Measurements from ENCODE around the gene RAB40B. TPM values are rescaled to one million over a fixed set of nuclear protein-coding genes. Genes with fewer than 3 reads are reported as not detected.

RAB40B gene
- total RNA-seq, 1 donor from 2014 or later, result 14.6 TPM

- TF ChIP-seq, protein P1, sequence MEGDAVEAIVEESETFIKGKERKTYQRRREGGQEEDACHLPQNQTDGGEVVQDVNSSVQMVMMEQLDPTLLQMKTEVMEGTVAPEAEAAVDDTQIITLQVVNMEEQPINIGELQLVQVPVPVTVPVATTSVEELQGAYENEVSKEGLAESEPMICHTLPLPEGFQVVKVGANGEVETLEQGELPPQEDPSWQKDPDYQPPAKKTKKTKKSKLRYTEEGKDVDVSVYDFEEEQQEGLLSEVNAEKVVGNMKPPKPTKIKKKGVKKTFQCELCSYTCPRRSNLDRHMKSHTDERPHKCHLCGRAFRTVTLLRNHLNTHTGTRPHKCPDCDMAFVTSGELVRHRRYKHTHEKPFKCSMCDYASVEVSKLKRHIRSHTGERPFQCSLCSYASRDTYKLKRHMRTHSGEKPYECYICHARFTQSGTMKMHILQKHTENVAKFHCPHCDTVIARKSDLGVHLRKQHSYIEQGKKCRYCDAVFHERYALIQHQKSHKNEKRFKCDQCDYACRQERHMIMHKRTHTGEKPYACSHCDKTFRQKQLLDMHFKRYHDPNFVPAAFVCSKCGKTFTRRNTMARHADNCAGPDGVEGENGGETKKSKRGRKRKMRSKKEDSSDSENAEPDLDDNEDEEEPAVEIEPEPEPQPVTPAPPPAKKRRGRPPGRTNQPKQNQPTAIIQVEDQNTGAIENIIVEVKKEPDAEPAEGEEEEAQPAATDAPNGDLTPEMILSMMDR (IDR thresholded peaks at IDR 0.05; ENCODE audit: partially characterized antibody, unreplicated experiment), result no peak
- no peak overlapping the region for H3K27ac Mint-ChIP-seq (ENCODE audit: unreplicated experiment)
- peaks cover 10% of the 10 kb centered on the region for H3K27me3 Mint-ChIP-seq (ENCODE audit: unreplicated experiment)
- no peak overlapping the region for H3K4me3 Mint-ChIP-seq (ENCODE audit: unreplicated experiment)
- H3K9me3 Mint-ChIP-seq (ENCODE audit: unreplicated experiment), result peaks cover 13% of the 10 kb centered on the region
- H3K4me1 Mint-ChIP-seq (ENCODE audit: low read depth, unreplicated experiment), result no peaks in the 10 kb centered on the region
- no peak for DNase-seq
- H3K36me3 Mint-ChIP-seq (ENCODE audit: unreplicated experiment), result peaks cover 12% of the 10 kb centered on the region
These were observed 2.2 kb downstream of the RAB40B start for GRCh38 chr17:82696259-82696658.

DNA sequence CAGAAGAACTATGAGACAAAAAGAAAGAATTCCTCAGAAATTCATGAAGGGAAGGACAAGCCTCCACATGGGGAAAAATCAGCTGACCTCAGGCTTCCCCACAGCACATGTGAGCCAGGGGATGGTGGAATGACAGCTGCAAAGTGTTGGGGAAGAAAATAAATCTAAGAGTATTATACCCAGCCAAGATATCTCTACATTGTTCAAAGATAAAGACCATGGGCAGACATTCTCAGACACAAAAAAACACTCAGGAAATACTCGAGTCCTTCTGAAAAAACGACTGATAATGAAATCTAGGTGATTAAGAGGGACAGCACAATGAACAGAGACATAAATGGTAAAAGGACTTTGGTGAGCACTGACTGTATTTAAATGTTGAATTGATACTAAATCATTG, 3.9 kb downstream of the RAB40B start:
- Mint-ChIP-seq H3K36me3 (ENCODE audit: unreplicated experiment) (peaks cover 16% of the 10 kb centered on the region), H3K27me3 (ENCODE audit: unreplicated experiment) (peaks cover 10% of the 10 kb centered on the region), H3K4me3 (ENCODE audit: unreplicated experiment) (no peak overlapping the region), H3K9me3 (ENCODE audit: unreplicated experiment) (peaks cover 14% of the 10 kb centered on the region), H3K27ac (ENCODE audit: unreplicated experiment) (no peak overlapping the region), H3K4me1 (ENCODE audit: low read depth, unreplicated experiment) (peaks cover 2% of the 10 kb centered on the region)
- DNase-seq, result no peak
- TF ChIP-seq, protein P1 (IDR thresholded peaks at IDR 0.05; ENCODE audit: partially characterized antibody, unreplicated experiment), result no peak

DNA sequence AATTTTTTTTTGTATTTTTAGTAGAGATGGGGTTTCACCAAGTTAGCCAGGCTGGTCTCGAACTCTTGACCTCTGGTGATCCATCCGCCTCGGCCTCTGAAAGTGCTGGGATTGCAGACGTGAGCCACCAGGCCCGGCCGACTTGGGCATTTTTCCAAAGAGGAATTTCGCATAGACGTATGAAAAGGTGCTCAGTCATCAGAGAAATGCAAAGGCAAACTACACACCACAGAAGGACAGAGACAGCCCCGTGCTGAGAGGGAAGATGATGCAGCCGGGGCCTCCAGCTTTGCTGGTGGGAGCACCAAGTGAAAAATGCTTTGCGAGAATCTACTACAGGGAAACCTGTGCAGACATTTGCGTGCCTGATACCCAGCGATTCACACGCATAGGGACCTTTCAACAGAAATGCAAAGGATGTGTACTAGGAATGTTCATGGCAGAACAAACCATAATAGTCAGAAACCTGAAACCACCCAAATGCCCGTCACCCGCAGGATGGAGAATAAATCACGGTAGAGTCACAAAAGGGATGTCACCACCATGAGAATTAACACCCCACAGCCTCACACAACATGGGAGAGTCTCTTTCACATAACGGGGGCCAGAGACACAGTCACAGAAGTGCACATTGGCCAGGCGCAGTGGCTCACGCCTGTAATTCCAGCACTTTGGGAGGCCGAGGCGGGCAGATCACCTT, 5.2 kb downstream of the RAB40B start:
- H3K36me3 Mint-ChIP-seq (ENCODE audit: unreplicated experiment), result peaks cover 16% of the 10 kb centered on the region
- DNase-seq, result no peak
- peaks cover 10% of the 10 kb centered on the region for H3K9me3 Mint-ChIP-seq (ENCODE audit: unreplicated experiment)
- no peak overlapping the region for H3K4me3 Mint-ChIP-seq (ENCODE audit: unreplicated experiment)
- H3K27me3 Mint-ChIP-seq (ENCODE audit: unreplicated experiment), result peaks cover 8% of the 10 kb centered on the region
- no peak overlapping the region for H3K27ac Mint-ChIP-seq (ENCODE audit: unreplicated experiment)
- H3K4me1 Mint-ChIP-seq (ENCODE audit: low read depth, unreplicated experiment), result peaks cover 2% of the 10 kb centered on the region
- TF ChIP-seq, protein P1 (IDR thresholded peaks at IDR 0.05; ENCODE audit: partially characterized antibody, unreplicated experiment), result no peak

DNA sequence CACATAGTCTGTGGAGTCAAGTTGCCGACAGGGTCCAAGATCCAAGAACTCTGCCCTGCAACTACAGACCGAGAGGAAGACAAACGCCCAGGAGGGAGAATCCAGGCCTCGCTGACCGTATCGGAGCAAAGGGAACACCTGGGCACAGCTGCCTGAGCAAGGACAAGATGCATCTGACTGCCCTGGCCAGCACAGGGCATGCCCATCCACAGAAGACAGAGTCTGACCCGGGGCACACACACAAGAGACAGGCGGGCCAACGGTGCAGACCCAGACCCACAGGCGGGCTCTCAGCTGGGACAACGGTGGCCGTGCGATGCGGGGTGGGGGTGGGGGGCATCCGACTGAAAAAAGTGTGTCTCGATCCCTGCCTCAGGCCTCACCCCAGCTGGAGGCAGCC, 6.2 kb downstream of the RAB40B start:
- no peak for DNase-seq
- Mint-ChIP-seq H3K27me3 (ENCODE audit: unreplicated experiment) (peaks cover 6% of the 10 kb centered on the region), H3K27ac (ENCODE audit: unreplicated experiment) (no peak overlapping the region), H3K9me3 (ENCODE audit: unreplicated experiment) (peaks cover 10% of the 10 kb centered on the region), H3K4me1 (ENCODE audit: low read depth, unreplicated experiment) (peaks cover 2% of the 10 kb centered on the region), H3K4me3 (ENCODE audit: unreplicated experiment) (no peak overlapping the region), H3K36me3 (ENCODE audit: unreplicated experiment) (peaks cover 16% of the 10 kb centered on the region)
- TF ChIP-seq, protein P1 (IDR thresholded peaks at IDR 0.05; ENCODE audit: partially characterized antibody, unreplicated experiment), result no peak

GRCh38 chr17:82691714-82692113, 6.8 kb downstream of the RAB40B start:
- DNase-seq, result no peak

More at GRCh38 chr17:82691714-82692113, 6.8 kb downstream of the RAB40B start:
- Mint-ChIP-seq H3K36me3 (ENCODE audit: unreplicated experiment) (peaks cover 16% of the 10 kb centered on the region), H3K4me3 (ENCODE audit: unreplicated experiment) (no peak overlapping the region), H3K9me3 (ENCODE audit: unreplicated experiment) (peaks cover 10% of the 10 kb centered on the region), H3K27ac (ENCODE audit: unreplicated experiment) (no peak overlapping the region), H3K4me1 (ENCODE audit: low read depth, unreplicated experiment) (peaks cover 2% of the 10 kb centered on the region), H3K27me3 (ENCODE audit: unreplicated experiment) (peaks cover 2% of the 10 kb centered on the region)
- TF ChIP-seq, protein P1 (IDR thresholded peaks at IDR 0.05; ENCODE audit: partially characterized antibody, unreplicated experiment), result no peak

Data from glutamatergic neuron (in vitro differentiated cells).